NCI-H2171 treated with DMSO at 0.1 percent for 48 hours (cell line): ENCODE results near the gene EGFLAM.
A peak's percentile ranks its signal among the peaks of the same experiment; 100 is the strongest.
"Not testable (repeated sequence)": the region's sequence is repeated elsewhere in the genome, so short reads cannot be mapped to it uniquely, and the experiment has no call there.

ENCODE experiments used
- DNase-seq: peaks from one replicate; lab custom pipeline; 2025; lab: John Stamatoyannopoulos, UW

The EGFLAM gene

GRCh38 chr5:38376404-38376803 lies 118.0 kb downstream of the EGFLAM start:
- no peak for DNase-seq

GRCh38 chr5:38378579-38378978 lies 120.2 kb downstream of the EGFLAM start:
- no peak for DNase-seq

GRCh38 chr5:38379350-38379937 lies 121.1 kb downstream of the EGFLAM start:
- peak; percentile 76 for DNase-seq

GRCh38 chr5:38380537-38380936 lies 122.2 kb downstream of the EGFLAM start:
- peak; percentile 20 for DNase-seq

- DNase-seq = peak; percentile 37
These were observed 123.0 kb downstream of the EGFLAM start for GRCh38 chr5:38381361-38381760.

GRCh38 chr5:38382898-38383297 lies 124.5 kb downstream of the EGFLAM start:
- DNase-seq = peak; percentile 93

GRCh38 chr5:38383701-38384100 lies 125.3 kb downstream of the EGFLAM start:
- DNase-seq = no peak

- DNase-seq = no peak
These were observed 126.0 kb downstream of the EGFLAM start for GRCh38 chr5:38384396-38384795.

- DNase-seq = no peak
These were observed 128.8 kb downstream of the EGFLAM start for GRCh38 chr5:38387161-38387560.

GRCh38 chr5:38393636-38394035 lies 135.3 kb downstream of the EGFLAM start:
- no peak for DNase-seq

GRCh38 chr5:38396766-38397165 lies 138.4 kb downstream of the EGFLAM start:
- peak; percentile 78 for DNase-seq

- DNase-seq = no peak
These were observed 142.0 kb downstream of the EGFLAM start for GRCh38 chr5:38400365-38400764.

- DNase-seq = no peak
These were observed 142.8 kb downstream of the EGFLAM start for GRCh38 chr5:38401145-38401544.

GRCh38 chr5:38403406-38403805 lies 145.0 kb downstream of the EGFLAM start:
- DNase-seq = peak; percentile 92

GRCh38 chr5:38403877-38404635 lies 145.7 kb downstream of the EGFLAM start:
- peak; percentile 85 for DNase-seq

GRCh38 chr5:38404667-38405276 lies 146.4 kb downstream of the EGFLAM start:
- peak; percentile 32 for DNase-seq

GRCh38 chr5:38408446-38409198 lies 150.3 kb downstream of the EGFLAM start:
- no peak for DNase-seq

- no peak for DNase-seq
These were observed 152.1 kb downstream of the EGFLAM start for GRCh38 chr5:38410304-38410990.

GRCh38 chr5:38413696-38414095 lies 155.3 kb downstream of the EGFLAM start:
- DNase-seq = no peak

GRCh38 chr5:38414348-38414747 lies 156.0 kb downstream of the EGFLAM start:
- DNase-seq = no peak

GRCh38 chr5:38415772-38416171 lies 157.4 kb downstream of the EGFLAM start:
- DNase-seq = not testable (repeated sequence)

- DNase-seq = no peak
These were observed 159.3 kb downstream of the EGFLAM start for GRCh38 chr5:38417658-38418017.
